Uterus (tissue), 2 donors: ENCODE data around the gene GPN2.

Experiments
- CTCF ChIP-seq, 4 experiments: fragments of 200-600 bp in 2 of 4; fragments of 450-650 bp in 2 of 4; sonication (generic) in 2 of 4; IDR thresholded peaks; one replicate each; pipeline ENCODE4 v1.5.1; 2016 to 2019; ENCODE audit warnings: antibody characterized with exemption in 4 of 4, mild to moderate bottlenecking in 2 of 4, moderate library complexity in 1 of 4
- POLR2A ChIP-seq, 2 donors: fragments of 450-650 bp; IDR thresholded peaks; one replicate each; pipeline ENCODE4 v1.6.1; 2016; ENCODE audit warnings: antibody characterized with exemption in 2 of 2, mild to moderate bottlenecking in 1 of 2, moderate library complexity in 1 of 2

DNA sequence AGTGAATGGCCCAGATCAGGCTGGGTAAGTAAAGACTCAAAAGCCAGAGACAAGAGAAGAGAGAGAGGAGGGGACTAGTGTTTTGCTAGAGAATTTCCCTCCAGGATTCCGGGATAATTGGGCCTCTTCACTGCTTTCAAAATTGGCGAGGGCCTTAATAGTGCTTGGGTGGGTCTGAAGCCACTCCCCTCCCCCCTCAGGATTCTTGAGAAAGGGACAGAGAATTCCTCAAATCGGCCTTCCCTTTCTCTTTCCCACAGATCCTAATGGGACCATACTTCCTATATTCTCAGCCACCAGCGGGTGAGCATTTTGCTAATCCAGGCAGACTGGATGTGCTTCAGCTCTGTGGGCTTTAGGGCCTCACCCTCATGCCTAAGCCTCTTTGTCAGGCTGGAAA, 15.2 kb downstream of the GPN2 start:
- no peak for TF ChIP-seq CTCF (IDR thresholded peaks at IDR 0.05)
- TF ChIP-seq POLR2A (IDR thresholded peaks at IDR 0.05) = no peak
